Measurements from ENCODE around the gene EGFR.
"Not testable (repeated sequence)": the region's sequence is repeated elsewhere in the genome, so short reads cannot be mapped to it uniquely, and the experiment has no call there.

Gene EGFR

DNA sequence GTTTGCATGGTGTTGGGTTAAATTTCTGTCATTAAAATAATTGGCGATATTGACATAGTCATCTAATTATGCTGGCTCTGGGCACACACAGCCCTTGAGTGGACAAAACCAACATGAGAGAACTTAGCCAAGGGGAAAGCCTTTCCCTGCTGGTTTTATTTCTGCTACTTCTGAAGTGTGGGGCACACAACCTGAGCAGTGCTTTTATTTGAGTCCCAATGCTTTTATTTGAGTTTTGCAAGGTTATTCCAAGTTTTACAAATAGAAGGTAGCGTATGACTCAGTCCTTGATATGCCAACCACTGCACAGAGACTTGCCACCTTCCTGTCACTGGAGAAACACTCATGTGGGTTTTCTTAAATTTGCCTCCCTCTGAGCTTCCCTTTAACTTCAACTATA is 145.7 kb downstream of the EGFR start:
- Histone ChIP-seq H2AFZ (ENCODE audit: low read length) (no peak overlapping the region), H3K9me2 (ENCODE audit: low read depth, low read length) (no peaks in the 10 kb centered on the region), H3K9me3 (ENCODE audit: low read length) (no peaks in the 10 kb centered on the region), H3K4me1 (ENCODE audit: insufficient read depth, low read length, severe bottlenecking) (no peaks in the 10 kb centered on the region), H3K9ac (ENCODE audit: low read length) (no peak overlapping the region), H3K36me3 (ENCODE audit: insufficient read depth, low read length) (no peaks in the 10 kb centered on the region), H3K27ac (ENCODE audit: low read depth, low read length, poor library complexity, severe bottlenecking) (no peak overlapping the region), H4K20me1 (ENCODE audit: insufficient read depth, low read length) (no peaks in the 10 kb centered on the region), H3K27me3 (ENCODE audit: insufficient read depth, low read length) (no peaks in the 10 kb centered on the region), H3F3A (ENCODE audit: insufficient read depth, low read length) (no peaks in the 10 kb centered on the region), H3K4me3 (ENCODE audit: low read depth, low read length, poor library complexity, severe bottlenecking) (no peak overlapping the region), H3K79me2 (ENCODE audit: insufficient read depth, low read length) (no peaks in the 10 kb centered on the region), H3K4me2 (ENCODE audit: low read length) (no peak overlapping the region)
- no peak for TF ChIP-seq EZH2 (IDR thresholded peaks at IDR 0.05; ENCODE audit: borderline replicate concordance, low read length)
- TF ChIP-seq, protein P1, sequence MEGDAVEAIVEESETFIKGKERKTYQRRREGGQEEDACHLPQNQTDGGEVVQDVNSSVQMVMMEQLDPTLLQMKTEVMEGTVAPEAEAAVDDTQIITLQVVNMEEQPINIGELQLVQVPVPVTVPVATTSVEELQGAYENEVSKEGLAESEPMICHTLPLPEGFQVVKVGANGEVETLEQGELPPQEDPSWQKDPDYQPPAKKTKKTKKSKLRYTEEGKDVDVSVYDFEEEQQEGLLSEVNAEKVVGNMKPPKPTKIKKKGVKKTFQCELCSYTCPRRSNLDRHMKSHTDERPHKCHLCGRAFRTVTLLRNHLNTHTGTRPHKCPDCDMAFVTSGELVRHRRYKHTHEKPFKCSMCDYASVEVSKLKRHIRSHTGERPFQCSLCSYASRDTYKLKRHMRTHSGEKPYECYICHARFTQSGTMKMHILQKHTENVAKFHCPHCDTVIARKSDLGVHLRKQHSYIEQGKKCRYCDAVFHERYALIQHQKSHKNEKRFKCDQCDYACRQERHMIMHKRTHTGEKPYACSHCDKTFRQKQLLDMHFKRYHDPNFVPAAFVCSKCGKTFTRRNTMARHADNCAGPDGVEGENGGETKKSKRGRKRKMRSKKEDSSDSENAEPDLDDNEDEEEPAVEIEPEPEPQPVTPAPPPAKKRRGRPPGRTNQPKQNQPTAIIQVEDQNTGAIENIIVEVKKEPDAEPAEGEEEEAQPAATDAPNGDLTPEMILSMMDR (IDR thresholded peaks at IDR 0.05; ENCODE audit: low read length), result no peak

DNA sequence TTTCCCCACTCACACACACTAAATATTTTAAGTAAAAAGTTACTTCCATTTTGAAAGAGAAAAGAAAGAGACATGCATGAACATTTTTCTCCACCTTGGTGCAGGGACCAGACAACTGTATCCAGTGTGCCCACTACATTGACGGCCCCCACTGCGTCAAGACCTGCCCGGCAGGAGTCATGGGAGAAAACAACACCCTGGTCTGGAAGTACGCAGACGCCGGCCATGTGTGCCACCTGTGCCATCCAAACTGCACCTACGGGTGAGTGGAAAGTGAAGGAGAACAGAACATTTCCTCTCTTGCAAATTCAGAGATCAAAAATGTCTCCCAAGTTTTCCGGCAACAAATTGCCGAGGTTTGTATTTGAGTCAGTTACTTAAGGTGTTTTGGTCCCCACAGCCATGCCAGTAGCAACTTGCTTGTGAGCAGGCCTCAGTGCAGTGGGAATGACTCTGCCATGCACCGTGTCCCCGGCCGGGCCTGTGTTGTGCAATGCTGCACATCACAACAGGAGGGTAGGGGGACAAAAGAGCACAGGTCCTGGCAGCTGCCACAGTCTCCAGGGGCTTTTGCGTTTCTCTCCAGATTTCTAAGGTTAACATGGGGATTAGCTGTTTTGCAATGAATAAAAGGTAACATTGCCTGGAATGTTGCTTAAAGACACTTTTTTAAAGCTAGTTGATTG is 146.5 kb downstream of the EGFR start:
- Histone ChIP-seq H3K4me1 (ENCODE audit: insufficient read depth, low read length, severe bottlenecking) (no peaks in the 10 kb centered on the region), H3K4me3 (ENCODE audit: low read depth, low read length, poor library complexity, severe bottlenecking) (no peak overlapping the region), H3F3A (ENCODE audit: insufficient read depth, low read length) (no peaks in the 10 kb centered on the region), H3K27ac (ENCODE audit: low read depth, low read length, poor library complexity, severe bottlenecking) (no peak overlapping the region), H3K9ac (ENCODE audit: low read length) (no peak overlapping the region), H3K9me2 (ENCODE audit: low read depth, low read length) (no peaks in the 10 kb centered on the region), H4K20me1 (ENCODE audit: insufficient read depth, low read length) (no peaks in the 10 kb centered on the region), H3K36me3 (ENCODE audit: insufficient read depth, low read length) (no peaks in the 10 kb centered on the region), H3K9me3 (ENCODE audit: low read length) (no peaks in the 10 kb centered on the region), H3K4me2 (ENCODE audit: low read length) (no peak overlapping the region), H3K79me2 (ENCODE audit: insufficient read depth, low read length) (no peaks in the 10 kb centered on the region), H2AFZ (ENCODE audit: low read length) (no peak overlapping the region), H3K27me3 (ENCODE audit: insufficient read depth, low read length) (no peaks in the 10 kb centered on the region)
- TF ChIP-seq, protein P1 (IDR thresholded peaks at IDR 0.05; ENCODE audit: low read length), result no peak
- no peak for TF ChIP-seq EZH2 (IDR thresholded peaks at IDR 0.05; ENCODE audit: borderline replicate concordance, low read length)

DNA sequence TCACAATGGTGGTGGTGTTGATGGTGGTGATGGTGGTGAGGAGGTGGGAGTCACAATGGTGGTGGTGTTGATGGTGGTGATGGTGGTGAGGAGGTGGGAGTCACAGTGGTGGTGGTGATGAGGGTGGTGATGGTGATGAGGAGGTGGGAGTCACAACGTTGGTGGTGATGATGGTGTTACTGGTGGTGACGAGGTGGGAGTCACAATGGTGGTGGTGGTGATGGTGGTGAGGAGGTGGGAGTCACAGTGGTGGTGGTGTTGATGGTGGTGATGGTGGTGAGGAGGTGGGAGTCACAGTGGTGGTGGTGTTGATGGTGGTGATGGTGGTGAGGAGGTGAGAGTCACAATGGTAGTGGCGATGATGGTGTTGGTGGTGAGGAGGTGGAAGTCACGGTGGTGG is 148.5 kb downstream of the EGFR start:
- not testable (repeated sequence) for H2AFZ ChIP-seq (ENCODE audit: low read length); H3K27me3 ChIP-seq (ENCODE audit: insufficient read depth, low read length); H3K9ac ChIP-seq (ENCODE audit: low read length); H3K36me3 ChIP-seq (ENCODE audit: insufficient read depth, low read length); H3K4me2 ChIP-seq (ENCODE audit: low read length); H3K4me1 ChIP-seq (ENCODE audit: insufficient read depth, low read length, severe bottlenecking); H3K79me2 ChIP-seq (ENCODE audit: insufficient read depth, low read length); H3F3A ChIP-seq (ENCODE audit: insufficient read depth, low read length); H3K4me3 ChIP-seq (ENCODE audit: low read depth, low read length, poor library complexity, severe bottlenecking); H3K9me3 ChIP-seq (ENCODE audit: low read length); H4K20me1 ChIP-seq (ENCODE audit: insufficient read depth, low read length); H3K9me2 ChIP-seq (ENCODE audit: low read depth, low read length); H3K27ac ChIP-seq (ENCODE audit: low read depth, low read length, poor library complexity, severe bottlenecking)

All from OCI-LY1 (cell line).